LoVo (cell line): ENCODE data around the gene JCHAIN.
A peak's percentile ranks its signal among the peaks of the same experiment; 100 is the strongest.
"Not testable (repeated sequence)": the region's sequence is repeated elsewhere in the genome, so short reads cannot be mapped to it uniquely, and the experiment has no call there.

Experiments
- DNase-seq: peaks from one replicate; pipeline ENCODE4 v3.0.0-alpha.2; 2016; ENCODE audit warnings: low spot score

Gene JCHAIN

GRCh38 chr4:70666369-70666768 is at the start of gene JCHAIN:
TSS of gene JCHAIN (minus strand) at chr4:70666508. CDS start at chr4:70666490, 18 bp downstream.
- DNase-seq: no peak

DNA sequence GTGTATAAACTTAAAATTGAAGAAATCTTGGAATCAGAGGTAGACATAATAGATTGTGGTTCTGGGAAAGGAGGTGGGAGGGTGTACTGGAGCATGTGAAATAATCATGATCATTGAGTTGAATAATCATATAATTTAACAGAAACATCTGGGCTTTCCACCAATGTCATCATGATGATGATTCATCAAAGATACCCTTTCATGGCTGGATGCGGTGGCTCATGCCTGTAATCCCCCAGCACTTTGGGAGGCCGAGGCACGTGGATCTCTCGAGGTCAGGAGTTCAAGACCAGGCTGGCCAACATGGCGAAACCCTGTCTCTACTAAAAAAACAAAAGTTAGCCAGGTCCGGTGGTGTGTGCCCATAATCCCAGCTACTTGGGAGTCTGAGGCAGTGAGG is 48.8 kb upstream of the JCHAIN start:
- no peak for DNase-seq

DNA sequence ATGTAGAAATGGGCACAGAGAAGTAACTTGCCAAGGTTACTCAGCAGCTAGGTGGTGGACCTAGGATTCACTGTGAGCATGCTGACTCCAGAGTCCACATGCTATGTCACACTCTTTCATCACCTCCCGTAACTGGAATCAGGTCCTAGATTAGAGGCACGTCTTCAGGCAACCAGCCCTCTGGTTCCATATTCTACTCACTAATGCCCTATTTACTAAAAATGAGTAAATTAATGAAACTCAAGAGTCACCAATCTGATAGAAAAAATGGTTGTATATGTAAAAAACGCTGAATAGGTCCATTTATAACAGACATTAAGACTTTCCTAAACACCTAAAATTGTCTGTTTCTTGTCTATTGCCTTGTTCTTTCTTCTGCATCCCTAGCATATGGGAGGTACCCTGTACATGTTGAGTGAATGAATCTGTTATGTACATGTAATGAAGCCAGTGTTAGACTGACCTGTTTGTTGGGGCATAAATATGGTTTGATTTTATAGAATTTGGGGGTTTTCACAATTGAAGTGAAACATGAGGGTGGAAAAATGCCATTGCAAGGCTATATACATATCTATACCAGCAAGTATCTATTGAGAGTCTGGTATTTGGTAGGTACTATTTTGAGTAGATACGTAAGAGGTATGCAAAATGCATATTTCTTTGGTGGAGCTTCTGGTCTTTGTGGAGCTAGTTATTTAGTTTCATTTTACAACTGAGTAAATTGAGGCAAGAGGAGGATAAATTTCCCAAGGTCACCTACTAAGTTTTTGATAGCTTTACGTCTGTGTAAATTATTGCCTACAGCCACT is 48.0 kb upstream of the JCHAIN start:
- peak; percentile 61 for DNase-seq

- no peak for DNase-seq
Measured at GRCh38 chr4:70713453-70714078, 47.3 kb upstream of the JCHAIN start.

- DNase-seq: no peak
Measured at GRCh38 chr4:70712604-70713452, 46.5 kb upstream of the JCHAIN start.

- DNase-seq: no peak
Measured at GRCh38 chr4:70712150-70712549, 45.8 kb upstream of the JCHAIN start.

DNA sequence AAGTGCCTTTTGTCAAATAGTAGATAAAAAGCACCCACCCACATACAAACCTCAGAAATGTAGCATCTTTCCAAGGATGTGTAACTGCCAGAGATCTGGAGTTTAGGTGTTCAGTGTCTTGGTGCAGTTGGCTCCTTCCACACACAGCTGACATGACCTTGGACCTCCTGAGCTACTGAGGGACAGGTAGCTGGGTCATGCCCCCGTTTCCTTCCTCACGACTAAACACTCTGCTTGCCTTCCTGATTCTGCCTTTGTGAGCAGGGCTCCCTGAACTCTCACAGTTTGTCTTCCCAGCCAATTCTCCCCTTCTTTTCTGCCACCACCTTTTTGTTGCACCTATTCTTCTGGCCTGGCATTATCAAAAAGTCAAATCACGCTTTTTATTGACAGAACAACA is 45.3 kb upstream of the JCHAIN start:
- DNase-seq: no peak

- no peak for DNase-seq
Measured at GRCh38 chr4:70709611-70710205, 43.4 kb upstream of the JCHAIN start.

DNA sequence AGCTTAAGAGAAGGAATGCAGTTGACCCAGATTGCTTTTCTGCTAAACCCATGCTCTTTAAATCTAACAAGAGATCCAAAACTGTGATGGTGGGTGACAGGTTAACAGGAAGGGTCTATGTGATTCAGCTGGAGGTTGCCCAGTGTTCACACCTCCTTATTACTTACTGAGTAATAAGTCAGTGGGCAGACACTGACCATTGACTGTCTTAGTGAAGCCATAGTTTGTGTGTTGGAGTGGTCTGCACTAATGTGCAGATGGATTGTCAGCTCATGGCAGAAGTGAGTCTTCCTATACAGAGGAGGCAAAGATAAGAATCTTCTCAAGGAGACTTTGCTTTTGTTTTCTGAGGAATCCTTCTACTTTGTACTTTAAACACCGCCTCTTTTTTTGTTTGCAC is 40.2 kb upstream of the JCHAIN start:
- no peak for DNase-seq

GRCh38 chr4:70706044-70706461 is 39.7 kb upstream of the JCHAIN start:
- no peak for DNase-seq

DNA sequence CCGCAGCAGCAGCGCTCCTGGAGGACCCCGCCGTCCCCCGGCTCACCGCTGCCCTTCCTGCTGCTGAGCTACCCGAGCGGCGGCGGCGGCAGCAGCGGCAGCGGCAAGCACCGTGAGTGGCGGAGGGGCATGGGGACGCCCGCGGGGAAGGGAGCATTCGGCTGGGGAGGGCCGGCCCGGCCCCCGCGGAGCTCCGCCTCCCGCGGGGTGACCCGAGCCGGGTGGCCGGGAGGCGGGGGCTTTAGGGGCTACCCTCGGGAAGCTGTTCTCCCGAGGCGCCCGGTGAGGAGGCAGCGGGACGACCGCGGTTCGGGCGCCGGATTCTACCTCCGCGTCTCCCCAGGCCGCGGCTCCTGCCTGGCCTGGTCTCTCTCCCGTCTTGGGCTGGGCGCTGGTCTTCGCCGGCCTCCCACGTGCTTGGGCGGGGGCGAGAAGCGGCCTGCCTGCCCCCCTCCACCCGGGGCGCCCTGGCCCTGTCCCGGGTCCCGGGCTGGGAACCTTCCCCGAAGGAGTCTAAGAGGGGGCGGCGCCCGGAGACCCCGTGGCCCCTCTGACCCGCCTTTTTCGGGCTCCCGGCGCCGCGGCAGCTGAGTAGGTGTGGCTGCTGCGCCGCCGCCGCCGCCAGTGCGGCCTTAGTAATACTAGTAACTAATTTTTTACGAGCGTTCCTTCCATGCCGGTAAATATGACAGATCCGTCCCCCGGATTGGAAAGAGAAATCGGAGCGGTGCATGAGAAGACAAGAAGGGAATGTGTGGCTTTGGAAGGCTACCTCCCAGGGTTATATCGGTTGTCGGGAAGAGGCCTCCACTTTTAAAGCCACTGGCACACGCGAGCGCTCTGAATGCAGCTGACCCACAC is 39.1 kb upstream of the JCHAIN start:
- peak; percentile 84 for DNase-seq

- DNase-seq: peak; percentile 11
Measured at GRCh38 chr4:70704931-70705182, 38.5 kb upstream of the JCHAIN start.

DNA sequence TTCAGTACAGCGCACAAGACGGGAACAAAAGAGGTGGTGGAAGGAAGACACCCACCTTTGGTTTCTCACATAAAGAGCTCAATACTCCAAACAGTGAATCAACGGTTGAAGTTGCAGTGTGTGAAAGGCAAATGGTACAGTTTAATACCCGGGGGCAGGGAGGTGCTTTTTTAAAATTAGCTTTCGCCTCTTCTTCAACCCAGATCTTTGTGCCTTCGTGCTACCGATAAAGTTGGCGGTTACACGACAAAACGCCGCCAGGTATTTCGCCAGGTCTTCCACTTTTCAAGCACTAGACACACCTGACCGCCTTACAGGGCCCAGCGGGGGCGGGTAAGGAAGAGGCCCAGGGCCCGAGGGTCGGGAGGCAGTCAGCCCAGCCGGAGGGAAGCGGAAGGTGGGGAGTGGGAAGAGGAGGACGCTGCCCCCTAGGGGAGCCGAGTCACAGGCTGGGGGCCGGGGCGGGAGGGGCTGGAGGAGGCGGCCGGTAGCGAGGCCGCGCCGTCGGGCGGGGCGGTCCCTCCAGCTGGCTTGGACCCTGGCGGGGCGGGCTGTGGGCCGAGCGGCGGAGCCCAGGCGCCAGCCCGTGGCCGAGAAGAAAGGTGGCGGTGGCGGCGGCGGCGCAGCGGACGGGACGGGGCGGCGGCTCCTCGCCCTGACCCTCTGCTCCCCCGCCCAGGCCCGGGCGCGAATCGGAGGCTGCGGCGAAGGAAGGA is 38.1 kb upstream of the JCHAIN start:
- peak; percentile 72 for DNase-seq

DNA sequence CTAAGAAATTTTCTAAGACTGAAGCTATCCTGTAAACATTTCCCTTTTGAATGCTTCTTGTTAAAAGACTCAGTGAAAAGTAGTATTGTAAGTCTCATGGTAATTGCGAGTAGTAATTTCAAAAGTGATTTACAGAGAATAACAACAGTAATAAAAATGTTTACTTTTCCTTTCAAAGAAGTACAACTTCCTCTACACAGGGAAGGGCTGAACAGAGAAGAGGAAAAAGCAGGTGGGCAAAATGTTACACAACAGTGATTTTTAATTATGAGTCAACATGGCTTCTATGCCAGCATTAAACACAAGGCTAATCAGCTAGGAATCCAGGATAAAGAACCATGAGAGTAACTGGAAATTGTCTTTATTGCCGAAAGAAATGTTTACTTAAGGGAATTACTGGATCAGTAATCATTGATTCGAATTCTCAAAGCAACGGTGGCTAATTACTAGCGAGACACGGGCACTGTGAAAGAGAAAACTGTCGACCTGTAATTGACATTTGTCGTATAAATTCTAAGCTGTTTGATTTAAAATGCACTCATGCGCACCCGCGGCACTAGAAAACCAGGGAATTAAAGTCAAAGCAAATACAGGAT is 37.4 kb upstream of the JCHAIN start:
- peak; percentile 37 for DNase-seq

GRCh38 chr4:70702592-70702991 is 36.3 kb upstream of the JCHAIN start:
- DNase-seq: not testable (repeated sequence)

- DNase-seq: no peak
Measured at GRCh38 chr4:70701271-70701670, 35.0 kb upstream of the JCHAIN start.

DNA sequence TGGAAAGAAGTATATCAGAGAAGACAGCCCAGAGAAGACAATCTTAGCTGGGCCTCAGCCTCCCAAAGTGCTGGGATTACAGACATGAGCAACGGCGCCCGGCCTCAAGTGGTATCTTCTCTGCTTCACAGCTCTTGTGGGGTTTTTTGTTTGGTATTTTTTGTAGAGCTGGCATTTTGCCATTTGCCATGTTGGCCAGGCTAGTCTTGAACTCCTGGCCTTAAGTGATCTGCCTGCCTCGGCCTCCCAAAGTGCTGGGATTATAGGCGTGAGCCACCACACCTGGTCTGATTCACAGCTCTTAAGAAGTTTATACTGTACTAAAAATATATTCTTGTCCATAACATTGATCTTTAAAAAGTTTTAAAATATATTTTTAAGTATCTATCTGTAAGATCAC is 34.4 kb upstream of the JCHAIN start:
- DNase-seq: no peak

- DNase-seq: not testable (repeated sequence)
Measured at GRCh38 chr4:70698435-70698834, 32.1 kb upstream of the JCHAIN start.

DNA sequence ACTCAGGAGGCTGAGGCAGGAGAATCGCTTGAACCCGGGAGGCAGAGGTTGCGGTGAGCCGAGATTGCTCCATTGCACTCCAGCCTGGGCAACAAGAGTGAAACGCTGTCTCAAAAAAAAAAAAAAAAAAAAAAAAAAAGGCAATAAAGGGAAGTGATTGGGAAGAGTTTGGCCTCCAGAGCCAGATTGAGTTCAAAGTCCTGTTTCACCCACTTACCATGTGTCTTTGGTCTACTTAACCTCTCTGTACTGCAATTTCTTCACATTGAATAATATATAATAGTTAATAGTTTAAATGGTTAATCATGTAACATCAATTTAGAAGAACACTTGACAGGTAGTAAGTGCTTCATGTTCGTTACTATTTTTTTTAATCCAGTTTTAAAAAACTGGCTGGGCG is 28.3 kb upstream of the JCHAIN start:
- DNase-seq: not testable (repeated sequence)

GRCh38 chr4:70691661-70692060 is 25.4 kb upstream of the JCHAIN start:
- no peak for DNase-seq
